ENCODE measurements around the gene PRRG3. TPM values are rescaled to one million over a fixed set of nuclear protein-coding genes. Genes with fewer than 3 reads are reported as not detected.

The PRRG3 gene
- under 0.01 and 0.33 TPM in 2 replicates for total RNA-seq

DNA sequence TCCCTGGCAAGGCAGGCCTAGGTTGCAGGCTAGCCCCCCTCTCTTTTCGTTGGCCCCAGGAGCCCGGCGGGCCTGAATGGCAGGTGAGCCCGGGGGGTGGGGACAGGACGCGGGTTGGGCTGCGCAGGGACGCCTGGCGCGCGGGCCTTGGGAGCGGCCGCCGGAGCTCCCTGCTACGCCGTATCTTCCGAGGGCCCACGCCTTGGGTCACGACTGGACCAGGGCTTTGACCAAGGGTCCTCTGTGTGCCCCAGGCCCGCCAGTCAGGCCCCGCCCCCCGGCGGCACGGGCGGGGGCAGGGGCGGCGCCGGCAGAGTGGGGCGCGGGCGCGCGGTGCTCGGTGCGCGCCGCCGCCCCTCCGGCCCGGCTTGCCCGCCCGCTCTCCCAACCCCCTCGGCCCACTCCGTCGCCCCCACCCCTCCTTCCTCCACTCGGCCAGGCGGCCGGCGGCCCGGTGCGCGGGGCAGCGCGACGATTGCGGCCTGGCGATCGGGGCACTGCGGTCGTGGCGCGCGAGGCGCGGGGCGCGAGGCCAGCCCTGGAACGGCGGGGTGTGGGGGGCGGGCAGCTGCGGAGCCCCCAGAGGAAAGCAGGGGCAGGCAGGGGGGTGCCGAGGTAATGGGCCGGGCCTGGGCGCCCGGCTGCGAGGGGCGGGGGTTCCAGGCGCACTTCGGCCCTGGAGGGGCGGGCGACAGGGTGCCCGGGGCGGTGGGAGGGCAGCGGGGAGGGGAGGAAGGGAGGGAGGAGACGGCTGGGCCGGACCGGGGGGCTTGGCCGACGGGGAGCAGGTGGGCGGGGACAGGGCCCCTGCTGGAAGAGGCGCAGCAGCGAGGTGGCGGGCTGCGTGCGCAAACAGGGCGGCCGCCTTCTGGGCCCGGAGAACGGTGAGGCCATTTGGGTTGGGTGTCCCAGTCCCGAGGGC is at the start of gene PRRG3:
Gene PRRG3 (plus strand): TSS at position 798 of the 922 bp plus-strand sequence. CDS start 3,357 bp downstream, outside the sequence.
- no peaks in the 10 kb centered on the region for H3K36me3 ChIP-seq (ENCODE audit: control insufficient read depth, insufficient read depth, low read length)
- no peak within 1 kb of the TSS for H3K4me3 ChIP-seq (ENCODE audit: low read depth, low read length)
- H3K27me3 ChIP-seq (ENCODE audit: control insufficient read depth, insufficient read depth, low read length), result no peaks in the 10 kb centered on the region
- TF ChIP-seq, protein P1, sequence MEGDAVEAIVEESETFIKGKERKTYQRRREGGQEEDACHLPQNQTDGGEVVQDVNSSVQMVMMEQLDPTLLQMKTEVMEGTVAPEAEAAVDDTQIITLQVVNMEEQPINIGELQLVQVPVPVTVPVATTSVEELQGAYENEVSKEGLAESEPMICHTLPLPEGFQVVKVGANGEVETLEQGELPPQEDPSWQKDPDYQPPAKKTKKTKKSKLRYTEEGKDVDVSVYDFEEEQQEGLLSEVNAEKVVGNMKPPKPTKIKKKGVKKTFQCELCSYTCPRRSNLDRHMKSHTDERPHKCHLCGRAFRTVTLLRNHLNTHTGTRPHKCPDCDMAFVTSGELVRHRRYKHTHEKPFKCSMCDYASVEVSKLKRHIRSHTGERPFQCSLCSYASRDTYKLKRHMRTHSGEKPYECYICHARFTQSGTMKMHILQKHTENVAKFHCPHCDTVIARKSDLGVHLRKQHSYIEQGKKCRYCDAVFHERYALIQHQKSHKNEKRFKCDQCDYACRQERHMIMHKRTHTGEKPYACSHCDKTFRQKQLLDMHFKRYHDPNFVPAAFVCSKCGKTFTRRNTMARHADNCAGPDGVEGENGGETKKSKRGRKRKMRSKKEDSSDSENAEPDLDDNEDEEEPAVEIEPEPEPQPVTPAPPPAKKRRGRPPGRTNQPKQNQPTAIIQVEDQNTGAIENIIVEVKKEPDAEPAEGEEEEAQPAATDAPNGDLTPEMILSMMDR (IDR thresholded peaks at IDR 0.05; ENCODE audit: insufficient read depth, low read length, poor library complexity, severe bottlenecking), result no peak
- DNase-seq (ENCODE audit: low read depth), result no peak

DNA sequence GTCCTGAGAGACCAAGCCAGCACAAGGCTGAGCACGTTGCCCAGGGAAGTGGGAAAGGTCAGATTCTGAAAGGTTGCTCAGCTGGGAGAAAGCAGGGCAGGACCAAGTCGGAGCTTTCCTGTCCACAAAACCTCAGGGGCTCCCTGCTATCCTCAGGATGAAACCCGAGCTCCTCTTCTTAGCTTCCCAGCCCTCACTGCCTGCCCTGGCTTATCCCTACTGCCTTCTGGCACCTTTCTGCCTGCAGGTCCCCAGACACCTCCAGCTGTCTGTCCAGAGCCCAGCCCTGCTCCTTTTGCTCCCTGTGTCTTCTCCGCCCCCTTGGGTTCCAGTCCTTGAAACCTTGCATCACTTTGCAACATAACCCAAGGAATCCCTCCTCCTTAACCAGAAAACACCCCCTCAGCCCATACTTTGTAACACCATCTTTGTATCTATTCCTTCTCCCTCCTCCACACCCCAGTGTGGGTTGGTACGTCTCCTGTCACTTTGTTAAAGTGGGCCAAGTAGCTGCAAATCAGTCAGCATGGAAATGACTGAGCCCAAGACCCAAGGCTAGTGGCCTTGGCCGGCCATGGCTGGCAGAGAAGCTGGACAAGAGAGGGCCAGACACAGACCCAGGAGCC is 20.0 kb upstream of the PRRG3 start:
- Histone ChIP-seq H3K27me3 (ENCODE audit: control insufficient read depth, insufficient read depth, low read length) (no peaks in the 10 kb centered on the region), H3K36me3 (ENCODE audit: control insufficient read depth, insufficient read depth, low read length) (no peaks in the 10 kb centered on the region), H3K4me3 (ENCODE audit: low read depth, low read length) (no peak overlapping the region)
- TF ChIP-seq, protein P1 (IDR thresholded peaks at IDR 0.05; ENCODE audit: insufficient read depth, low read length, poor library complexity, severe bottlenecking), result no peak
- no peak for DNase-seq (ENCODE audit: low read depth)

- H3K27me3 ChIP-seq (ENCODE audit: control insufficient read depth, insufficient read depth, low read length), result no peaks in the 10 kb centered on the region
- H3K4me3 ChIP-seq (ENCODE audit: low read depth, low read length), result no peak overlapping the region
- no peak for DNase-seq (ENCODE audit: low read depth)
- no peaks in the 10 kb centered on the region for H3K36me3 ChIP-seq (ENCODE audit: control insufficient read depth, insufficient read depth, low read length)
- TF ChIP-seq, protein P1 (IDR thresholded peaks at IDR 0.05; ENCODE audit: insufficient read depth, low read length, poor library complexity, severe bottlenecking), result no peak
Measured at GRCh38 chrX:151676196-151676595, 19.1 kb upstream of the PRRG3 start.

DNA sequence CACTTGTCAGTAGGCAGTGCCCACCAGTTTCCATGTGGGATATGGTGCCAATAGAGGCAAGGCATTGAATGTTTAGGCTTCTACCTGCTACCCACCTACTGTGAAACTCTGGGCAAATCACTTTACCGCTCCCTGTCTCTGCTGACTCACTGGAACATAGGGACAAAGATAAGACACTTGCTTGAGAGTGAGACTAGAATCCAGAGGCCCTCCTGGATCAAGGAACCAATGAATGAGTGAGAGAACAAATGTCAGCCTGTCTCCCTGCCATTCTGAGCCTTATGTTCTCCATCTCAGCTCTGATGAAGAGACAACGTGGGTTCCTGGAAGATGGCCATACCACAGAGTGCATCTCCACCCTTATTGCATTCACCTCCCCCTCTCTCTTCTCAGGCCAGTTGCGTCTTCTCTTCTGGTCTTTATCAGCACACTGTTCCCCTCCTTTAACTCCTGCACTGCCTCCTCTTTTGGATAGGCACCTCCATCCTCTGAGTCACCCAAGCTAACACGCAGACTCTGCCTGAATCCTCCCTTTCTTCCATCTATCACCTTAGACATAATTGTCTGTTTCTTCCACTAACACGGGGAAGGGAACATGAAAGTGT is 15.4 kb upstream of the PRRG3 start:
- H3K4me3 ChIP-seq (ENCODE audit: low read depth, low read length), result no peak overlapping the region
- H3K27me3 ChIP-seq (ENCODE audit: control insufficient read depth, insufficient read depth, low read length), result no peaks in the 10 kb centered on the region
- DNase-seq (ENCODE audit: low read depth), result no peak
- H3K36me3 ChIP-seq (ENCODE audit: control insufficient read depth, insufficient read depth, low read length), result no peaks in the 10 kb centered on the region
- TF ChIP-seq, protein P1 (IDR thresholded peaks at IDR 0.05; ENCODE audit: insufficient read depth, low read length, poor library complexity, severe bottlenecking), result no peak

DNA sequence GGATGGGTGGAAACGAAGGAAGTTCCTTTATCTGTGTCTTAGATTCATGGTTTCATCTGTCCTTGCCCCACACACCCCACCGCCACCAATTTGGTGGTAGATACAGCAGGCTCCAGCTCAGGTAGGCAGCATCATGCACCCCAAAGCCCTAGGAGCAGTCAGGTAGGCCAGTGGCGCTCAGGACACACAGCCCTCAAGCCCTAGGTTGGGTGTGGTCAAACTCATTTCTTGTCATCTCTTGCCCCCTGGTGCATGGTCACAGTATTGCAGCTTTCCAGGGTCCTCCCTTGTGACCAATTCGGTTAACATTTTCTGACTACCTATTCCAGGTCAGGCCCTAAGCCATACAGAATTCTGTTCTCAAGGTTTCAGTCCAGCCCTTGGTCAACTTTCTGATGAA is 14.5 kb upstream of the PRRG3 start:
- DNase-seq (ENCODE audit: low read depth), result no peak
- no peak overlapping the region for H3K4me3 ChIP-seq (ENCODE audit: low read depth, low read length)
- H3K27me3 ChIP-seq (ENCODE audit: control insufficient read depth, insufficient read depth, low read length), result no peaks in the 10 kb centered on the region
- H3K36me3 ChIP-seq (ENCODE audit: control insufficient read depth, insufficient read depth, low read length), result no peaks in the 10 kb centered on the region
- TF ChIP-seq, protein P1 (IDR thresholded peaks at IDR 0.05; ENCODE audit: insufficient read depth, low read length, poor library complexity, severe bottlenecking), result peak; percentile 40
